ENCODE measurements around the gene ARHGAP42. TPM values are rescaled to one million over a fixed set of nuclear protein-coding genes. Genes with fewer than 3 reads are reported as not detected.

The ARHGAP42 gene
- total and polyA plus RNA-seq, 10 of the 15 experiments (the other 5 are each of a cell fraction or from before 2014, with no cell fraction given): 1.8 to 6.3 (median 3.2) TPM

DNA sequence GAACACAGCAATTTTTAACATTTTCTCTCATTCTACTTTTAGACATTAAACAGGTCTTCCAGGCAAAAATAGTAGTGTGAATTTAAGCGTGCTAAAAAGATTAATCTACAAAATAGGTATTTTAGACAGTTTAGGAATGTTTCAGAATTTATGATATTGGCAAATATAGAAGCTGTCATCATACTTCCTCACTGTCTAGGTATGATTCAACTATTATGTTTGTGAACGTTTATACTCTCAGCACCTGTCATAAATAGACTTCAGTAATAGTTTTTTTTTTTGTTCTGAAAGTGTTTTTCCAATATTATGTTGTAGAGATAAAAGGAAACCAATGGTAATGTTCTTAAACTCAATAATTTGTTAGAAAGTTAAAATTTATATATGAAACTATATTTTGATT, 103.0 kb downstream of the ARHGAP42 start (continued):
- TF ChIP-seq MTA2 (IDR thresholded peaks at IDR 0.05; ENCODE audit: low read depth): no peak
- TF ChIP-seq, protein P1, sequence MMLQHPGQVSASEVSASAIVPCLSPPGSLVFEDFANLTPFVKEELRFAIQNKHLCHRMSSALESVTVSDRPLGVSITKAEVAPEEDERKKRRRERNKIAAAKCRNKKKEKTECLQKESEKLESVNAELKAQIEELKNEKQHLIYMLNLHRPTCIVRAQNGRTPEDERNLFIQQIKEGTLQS (IDR thresholded peaks at IDR 0.05; ENCODE audit: borderline replicate concordance, extremely low read depth, low read depth, low read length): no peak

DNA sequence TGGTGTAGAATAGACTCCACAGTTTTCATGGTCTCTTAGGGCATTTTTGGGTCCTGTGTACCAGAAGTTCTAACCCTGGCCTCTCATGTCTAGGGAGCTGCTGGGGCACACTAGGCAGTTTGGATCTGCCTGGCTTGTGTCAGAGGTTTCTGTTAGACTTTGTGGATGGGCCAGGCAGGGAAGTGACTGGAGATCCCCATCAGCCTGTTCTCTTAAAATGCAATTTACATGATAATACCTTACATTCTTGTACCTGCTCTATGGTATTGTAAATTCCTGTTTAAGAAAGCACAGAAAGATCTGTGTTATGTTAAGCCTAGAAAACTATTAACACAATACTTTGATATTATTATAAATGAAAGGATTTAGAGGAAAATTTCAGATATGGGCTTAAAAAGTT, 104.0 kb downstream of the ARHGAP42 start:
- ChIA-PET CTCF (no interaction called here), SMC1A (ENCODE audit: uncharacterized antibody, unreplicated experiment) (interaction anchor here (1.0 kb wide), 1 partner anchor 14 kb away, joined by 3 read pairs; no protein-coding TSS in a partner anchor), POLR2A (no interaction called here), RAD21 (ENCODE audit: unreplicated experiment) (no interaction called here)
- FAIRE-seq: no peak
- Histone ChIP-seq H3K9ac (ENCODE audit: control insufficient read depth, insufficient read depth, low read length) (no peak overlapping the region), H3K36me3 (ENCODE audit: control insufficient read depth in 2 of 2, insufficient read depth in 2 of 2, low read length in 1 of 2) (no peaks in the 10 kb centered on the region), H3K27ac (ENCODE audit: control insufficient read depth, insufficient read depth) (no peak overlapping the region), H3K9me3 (replicated peaks; ENCODE audit: control insufficient read depth, insufficient read depth, low read length) (no peaks in the 10 kb centered on the region), H3K4me2 (ENCODE audit: control insufficient read depth, insufficient read depth) (no peak overlapping the region), H3K27me3 (replicated peaks in 1 of 2; ENCODE audit: control insufficient read depth in 2 of 2, insufficient read depth in 2 of 2, low read length in 1 of 2) (no peaks in the 10 kb centered on the region), H3K4me3 (no peak overlapping the region), H3K4me1 (ENCODE audit: control insufficient read depth, insufficient read depth, low read length) (no peaks in the 10 kb centered on the region), H3K79me2 (ENCODE audit: control insufficient read depth, insufficient read depth, low read length) (no peaks in the 10 kb centered on the region), H4K20me1 (ENCODE audit: control insufficient read depth, insufficient read depth) (no peaks in the 10 kb centered on the region), H2AFZ (ENCODE audit: control insufficient read depth, low read depth, low read length) (no peak overlapping the region)
- no TSS peak for BruUV-seq (replicated peaks)
- no peak for DNase-seq (ENCODE audit: low read depth, low spot score)
- intact Hi-C loops (cut with micrococcal nuclease; ENCODE audit: unreplicated experiment): no loop called here
- in situ Hi-C loops (cut with MboI): no loop called here
- TF ChIP-seq SMARCA5 (IDR thresholded peaks at IDR 0.05): no peak
- TF ChIP-seq CREM (IDR thresholded peaks at IDR 0.05; ENCODE audit: low read depth): no peak
- TF ChIP-seq RAD51 (IDR thresholded peaks at IDR 0.05): no peak
- TF ChIP-seq SRF (IDR thresholded peaks at IDR 0.05; ENCODE audit: low read depth in 2 of 2, low read length in 2 of 2): no peak
- TF ChIP-seq, protein P2, sequence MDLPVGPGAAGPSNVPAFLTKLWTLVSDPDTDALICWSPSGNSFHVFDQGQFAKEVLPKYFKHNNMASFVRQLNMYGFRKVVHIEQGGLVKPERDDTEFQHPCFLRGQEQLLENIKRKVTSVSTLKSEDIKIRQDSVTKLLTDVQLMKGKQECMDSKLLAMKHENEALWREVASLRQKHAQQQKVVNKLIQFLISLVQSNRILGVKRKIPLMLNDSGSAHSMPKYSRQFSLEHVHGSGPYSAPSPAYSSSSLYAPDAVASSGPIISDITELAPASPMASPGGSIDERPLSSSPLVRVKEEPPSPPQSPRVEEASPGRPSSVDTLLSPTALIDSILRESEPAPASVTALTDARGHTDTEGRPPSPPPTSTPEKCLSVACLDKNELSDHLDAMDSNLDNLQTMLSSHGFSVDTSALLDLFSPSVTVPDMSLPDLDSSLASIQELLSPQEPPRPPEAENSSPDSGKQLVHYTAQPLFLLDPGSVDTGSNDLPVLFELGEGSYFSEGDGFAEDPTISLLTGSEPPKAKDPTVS (IDR thresholded peaks at IDR 0.05; ENCODE audit: low read depth, low read length): no peak
- TF ChIP-seq ETV6 (conservative IDR thresholded peaks at IDR 0.05 in 1 of 2, IDR thresholded peaks at IDR 0.05 in 1 of 2; ENCODE audit: borderline replicate concordance in 1 of 2, low read depth in 1 of 2): no peak
- TF ChIP-seq, protein P3, sequence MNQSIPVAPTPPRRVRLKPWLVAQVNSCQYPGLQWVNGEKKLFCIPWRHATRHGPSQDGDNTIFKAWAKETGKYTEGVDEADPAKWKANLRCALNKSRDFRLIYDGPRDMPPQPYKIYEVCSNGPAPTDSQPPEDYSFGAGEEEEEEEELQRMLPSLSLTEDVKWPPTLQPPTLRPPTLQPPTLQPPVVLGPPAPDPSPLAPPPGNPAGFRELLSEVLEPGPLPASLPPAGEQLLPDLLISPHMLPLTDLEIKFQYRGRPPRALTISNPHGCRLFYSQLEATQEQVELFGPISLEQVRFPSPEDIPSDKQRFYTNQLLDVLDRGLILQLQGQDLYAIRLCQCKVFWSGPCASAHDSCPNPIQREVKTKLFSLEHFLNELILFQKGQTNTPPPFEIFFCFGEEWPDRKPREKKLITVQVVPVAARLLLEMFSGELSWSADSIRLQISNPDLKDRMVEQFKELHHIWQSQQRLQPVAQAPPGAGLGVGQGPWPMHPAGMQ (IDR thresholded peaks at IDR 0.05; ENCODE audit: borderline replicate concordance): no peak
- TF ChIP-seq FOXM1 (IDR thresholded peaks at IDR 0.05; ENCODE audit: low read depth, low read length): no peak
- TF ChIP-seq CBX3 (IDR thresholded peaks at IDR 0.05; ENCODE audit: borderline replicate concordance, low read depth): no peak
- no peak for ATAC-seq

Data from GM12878 (cell line).